ENCODE measurements around the gene LRRC74A.
"Not testable (repeated sequence)": the region's sequence is repeated elsewhere in the genome, so short reads cannot be mapped to it uniquely, and the experiment has no call there.

DNA sequence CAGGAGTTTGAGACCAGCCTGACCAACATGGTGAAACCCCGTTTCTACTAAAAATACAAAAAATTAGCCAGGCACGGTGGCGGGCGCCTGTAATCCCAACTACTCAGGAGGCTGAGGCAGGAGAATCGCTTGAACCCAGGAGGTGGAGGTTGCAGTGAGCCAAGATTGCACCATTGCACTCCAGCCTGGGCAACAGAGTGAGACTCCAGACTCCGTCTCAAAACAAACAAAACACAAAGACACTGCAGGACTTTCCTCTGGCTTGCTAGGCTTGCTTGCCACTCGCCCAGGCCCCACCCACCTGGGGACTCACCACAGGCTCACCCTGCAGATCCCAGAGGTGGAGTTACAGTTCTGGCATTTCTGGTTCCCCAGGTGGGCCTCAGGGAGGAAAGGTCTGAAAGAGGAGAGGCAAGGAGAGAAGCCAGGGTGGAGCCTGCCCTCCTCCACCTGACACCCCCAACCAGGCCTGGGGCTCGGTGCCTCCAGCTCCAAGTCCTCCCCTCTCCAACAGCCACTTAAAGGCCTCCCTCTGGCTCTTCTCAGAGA is 88.4 kb downstream of the LRRC74A start:
- not testable (repeated sequence) for TF ChIP-seq POLR2A, CTCF (IDR thresholded peaks at IDR 0.05)

Measured in right lobe of liver (tissue), 4 donors.